GM12892 (cell line): ENCODE measurements around the gene AHNAK2.

Experiments used
- POLR2A ChIP-seq: IDR thresholded peaks from 2 replicates; pipeline ENCODE4 v1.6.1; 2011; ENCODE audit warnings: low read depth, low read length, control low read depth
- POLR2AphosphoS5 ChIP-seq: IDR thresholded peaks from 2 replicates; pipeline ENCODE4 v1.6.1; 2011; ENCODE audit warnings: low read depth, low read length, control low read depth
- TAF1 ChIP-seq: IDR thresholded peaks from 2 replicates; pipeline ENCODE4 v1.6.1; 2011; ENCODE audit warnings: low read depth, mild to moderate bottlenecking, control low read depth, low read length, borderline replicate concordance

DNA sequence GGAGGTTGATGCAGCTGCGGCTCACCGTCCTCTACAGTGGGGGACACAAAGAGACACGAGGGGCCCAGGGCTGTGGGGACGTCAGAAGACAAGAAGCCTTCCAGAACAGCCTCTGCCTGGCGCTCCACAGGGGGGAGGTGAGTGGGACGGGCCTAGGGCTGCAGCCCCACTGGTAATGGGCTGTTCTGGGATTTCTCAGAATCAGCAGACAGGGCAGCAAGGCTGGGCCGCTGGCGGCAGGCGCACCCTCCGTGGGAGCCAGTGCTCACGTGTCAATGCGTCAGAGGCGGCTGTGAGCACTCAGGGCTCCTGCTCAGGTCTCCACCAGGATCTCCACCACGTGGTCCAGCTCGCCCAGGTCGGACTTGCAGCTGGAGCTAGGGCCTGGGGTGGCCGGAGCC lies 32.7 kb upstream of the AHNAK2 start:
- TF ChIP-seq POLR2AphosphoS5 = no peak
- no peak for TF ChIP-seq POLR2A
- no peak for TF ChIP-seq TAF1
